GM10847 (cell line): Measurements from ENCODE around the gene USP35.

Experiments used
- POLR2A ChIP-seq: IDR thresholded peaks from 2 replicates; pipeline ENCODE4 v1.6.1; 2011; ENCODE audit not compliant: insufficient read length; ENCODE audit errors: extremely low read depth

USP35 gene

GRCh38 chr11:78189851-78190250 lies 1.1 kb downstream of the USP35 start:
- no peak for TF ChIP-seq POLR2A

- no peak for TF ChIP-seq POLR2A
These were observed 1.7 kb downstream of the USP35 start for GRCh38 chr11:78190374-78190773.

- TF ChIP-seq POLR2A = no peak
These were observed 2.3 kb downstream of the USP35 start for GRCh38 chr11:78190871-78191538.

- no peak for TF ChIP-seq POLR2A
These were observed 3.6 kb downstream of the USP35 start for GRCh38 chr11:78192223-78192719.

- no peak for TF ChIP-seq POLR2A
These were observed 4.2 kb downstream of the USP35 start for GRCh38 chr11:78192911-78193351.

- TF ChIP-seq POLR2A = no peak
These were observed 5.1 kb downstream of the USP35 start for GRCh38 chr11:78193806-78194205.

- no peak for TF ChIP-seq POLR2A
These were observed 5.8 kb downstream of the USP35 start for GRCh38 chr11:78194490-78194889.

- no peak for TF ChIP-seq POLR2A
These were observed 7.3 kb downstream of the USP35 start for GRCh38 chr11:78195917-78196560.

- no peak for TF ChIP-seq POLR2A
These were observed 8.0 kb downstream of the USP35 start for GRCh38 chr11:78196661-78197091.

GRCh38 chr11:78197816-78198215 lies 9.1 kb downstream of the USP35 start:
- TF ChIP-seq POLR2A = no peak

GRCh38 chr11:78199015-78199652 lies 10.4 kb downstream of the USP35 start:
- TF ChIP-seq POLR2A = no peak

GRCh38 chr11:78199653-78200015 lies 10.9 kb downstream of the USP35 start:
- no peak for TF ChIP-seq POLR2A

GRCh38 chr11:78200061-78200460 lies 11.3 kb downstream of the USP35 start:
- no peak for TF ChIP-seq POLR2A

GRCh38 chr11:78200553-78200952 lies 11.8 kb downstream of the USP35 start:
- TF ChIP-seq POLR2A = no peak

GRCh38 chr11:78201096-78201818 lies 12.5 kb downstream of the USP35 start:
- TF ChIP-seq POLR2A = no peak
